HEK293T (cell line): Measurements from ENCODE around the gene PRDM16.

ENCODE experiments used
- FOXM1 ChIP-seq: fragments of 450-650 bp; IDR thresholded peaks from 2 replicates; pipeline ENCODE4 v1.6.1; 2017; ENCODE audit warnings: mild to moderate bottlenecking, borderline replicate concordance
- NFRKB ChIP-seq: fragments of 450-650 bp; IDR thresholded peaks from 2 replicates; pipeline ENCODE4 v1.6.1; 2016; ENCODE audit warnings: mild to moderate bottlenecking, moderate library complexity
- SP1 ChIP-seq: fragments of 450-650 bp; IDR thresholded peaks from 2 replicates; pipeline ENCODE4 v1.6.1; 2017

DNA sequence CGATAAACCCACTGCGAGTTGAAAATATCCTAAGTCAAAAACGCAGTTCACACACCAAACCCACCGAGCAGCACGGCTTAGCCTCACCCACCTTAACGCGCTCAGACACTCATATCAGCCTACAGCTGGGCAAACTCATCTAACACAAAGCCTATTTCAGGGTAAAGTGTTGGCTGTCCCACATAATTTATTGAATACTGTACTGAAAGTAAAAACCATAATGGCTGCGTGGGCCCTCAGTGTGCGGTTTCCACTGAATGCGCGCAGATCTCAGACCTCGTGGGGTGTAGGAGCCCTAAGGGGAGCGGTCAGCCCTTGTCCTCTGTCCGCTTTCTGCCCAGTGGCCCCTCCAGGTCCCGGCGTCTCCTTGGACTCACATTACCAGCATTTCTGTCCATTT lies 227.8 kb downstream of the PRDM16 start:
- no peak for TF ChIP-seq SP1
- TF ChIP-seq FOXM1 = no peak
- TF ChIP-seq NFRKB = no peak
